ENCODE results near the gene KRT6B.
"Not testable (repeated sequence)": the region's sequence is repeated elsewhere in the genome, so short reads cannot be mapped to it uniquely, and the experiment has no call there.

GRCh38 chr12:52492405-52492804, 40.5 kb upstream of the KRT6B start:
- not testable (repeated sequence) for TF ChIP-seq CTCF, POLR2A (IDR thresholded peaks at IDR 0.05)

All from sigmoid colon (tissue), 3 donors.